Measurements from ENCODE around the gene MTOR. TPM values are rescaled to one million over a fixed set of nuclear protein-coding genes. Genes with fewer than 3 reads are reported as not detected.

The MTOR gene
- total and polyA plus RNA-seq, 2 donors (not counting 3 experiments of a cell fraction or from before 2014, with no cell fraction given) = 33.5 to 50.4 TPM

DNA sequence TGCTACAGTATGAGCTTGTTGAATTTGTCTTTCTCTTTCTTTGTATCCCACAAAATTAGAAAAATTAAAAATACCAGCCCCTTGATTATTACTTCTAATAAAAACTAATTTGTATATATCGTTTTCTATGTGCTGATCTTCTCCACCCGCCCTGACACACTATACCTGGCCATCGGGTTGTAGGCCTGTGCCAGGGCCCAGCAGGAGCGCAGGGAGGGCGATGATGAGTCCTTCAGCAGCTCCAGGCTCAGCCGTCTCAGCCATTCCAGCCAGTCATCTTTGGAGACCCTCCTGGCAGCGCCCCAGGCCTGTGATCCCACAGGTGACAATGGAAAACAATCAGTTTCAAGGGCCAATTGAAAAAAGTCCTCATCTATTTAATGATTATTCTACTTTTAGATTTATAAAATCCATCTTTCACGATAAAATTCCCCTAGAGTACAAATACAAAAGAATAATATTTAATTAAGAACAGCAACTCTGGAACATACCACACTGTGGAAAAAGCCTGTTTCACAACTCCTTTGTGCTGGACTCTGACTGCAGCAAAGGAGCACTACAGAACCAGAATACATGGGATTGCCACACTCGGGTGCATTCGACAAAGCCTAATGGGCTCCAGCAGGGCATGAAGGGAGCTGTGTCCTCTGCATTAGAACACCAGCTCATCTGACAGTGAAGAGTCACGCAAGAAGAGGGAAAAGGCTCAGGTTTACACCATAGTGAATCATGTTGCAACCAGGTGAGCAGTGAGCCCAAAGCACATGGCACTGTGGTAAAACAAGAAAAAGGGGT is 57.8 kb downstream of the MTOR start:
- no peaks in the 10 kb centered on the region for H3K9me1 ChIP-seq (replicated peaks; ENCODE audit: control insufficient read depth, extremely low read depth, insufficient read depth, low read length)
- H3K4me2 ChIP-seq (ENCODE audit: insufficient read depth, low read length) = no peak overlapping the region
- no peak for TF ChIP-seq GATA2 (IDR thresholded peaks at IDR 0.05; ENCODE audit: insufficient read depth, insufficient read length, low read depth, low read length)
- TF ChIP-seq POLR2A (IDR thresholded peaks at IDR 0.05; ENCODE audit: low read depth, low read length) = no peak
- TF ChIP-seq FOS (IDR thresholded peaks at IDR 0.05; ENCODE audit: borderline replicate concordance, insufficient read depth, low read length) = no peak
- no peak for TF ChIP-seq POLR2AphosphoS5 (IDR thresholded peaks at IDR 0.05; ENCODE audit: insufficient read depth, low read depth, low read length)
- TF ChIP-seq JUN (IDR thresholded peaks at IDR 0.05; ENCODE audit: borderline replicate concordance, insufficient read depth, insufficient read length, low read depth) = no peak
- TF ChIP-seq EZH2 (IDR thresholded peaks at IDR 0.05; ENCODE audit: borderline replicate concordance, low read depth, low read length, severe bottlenecking) = no peak
- TF ChIP-seq, protein P1, sequence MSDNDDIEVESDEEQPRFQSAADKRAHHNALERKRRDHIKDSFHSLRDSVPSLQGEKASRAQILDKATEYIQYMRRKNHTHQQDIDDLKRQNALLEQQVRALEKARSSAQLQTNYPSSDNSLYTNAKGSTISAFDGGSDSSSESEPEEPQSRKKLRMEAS (IDR thresholded peaks at IDR 0.05; ENCODE audit: insufficient read depth, insufficient read length) = no peak
- no peak for TF ChIP-seq CTCF (IDR thresholded peaks at IDR 0.05; ENCODE audit: extremely low read depth in 1 of 2, insufficient read depth in 1 of 2, low read depth in 1 of 2, low read length in 2 of 2)
- no peaks in the 10 kb centered on the region for H3K27me3 ChIP-seq (ENCODE audit: control insufficient read depth in 2 of 2, insufficient read depth in 2 of 2, low read length in 2 of 2)
- FAIRE-seq (no peak), DNase-seq (ENCODE audit: low read depth, low spot score) (no peak)
- H3K9me3 ChIP-seq (replicated peaks; ENCODE audit: control insufficient read depth, insufficient read depth, low read length) = no peaks in the 10 kb centered on the region
- BruUV-seq (replicated peaks) = no TSS peak
- H3K79me2 ChIP-seq (ENCODE audit: control insufficient read depth, insufficient read depth, low read length) = no peaks in the 10 kb centered on the region
- intact Hi-C loops (cut with micrococcal nuclease) (no loop called here), dilution Hi-C loops (cut with MboI; ENCODE audit: extremely low pct_ligation_motif_present, low sequenced_read_pairs) (no loop called here)
- POLR2A ChIA-PET = no interaction called here
- no peak overlapping the region for H3K4me3 ChIP-seq (replicated peaks in 1 of 3; ENCODE audit: insufficient read depth in 1 of 3, low read depth in 1 of 3, low read length in 3 of 3)
- no peak overlapping the region for H3K27ac ChIP-seq (ENCODE audit: insufficient read depth, low read depth, low read length)
- no peak overlapping the region for H2AFZ ChIP-seq (ENCODE audit: low read depth, low read length)
- H3K9ac ChIP-seq (replicated peaks; ENCODE audit: extremely low read depth, insufficient read depth, low read length) = no peak overlapping the region
- H3K4me1 ChIP-seq (ENCODE audit: control insufficient read depth, extremely low read depth, insufficient read depth, low read length) = no peaks in the 10 kb centered on the region
- no peaks in the 10 kb centered on the region for H4K20me1 ChIP-seq (replicated peaks; ENCODE audit: control insufficient read depth, extremely low read depth, insufficient read depth, low read length)
- CTCF ChIA-PET = interaction anchor here (2.5 kb wide), 1 partner anchor 167 kb away, joined by 12 read pairs; no protein-coding TSS in a partner anchor
- H3K36me3 ChIP-seq (ENCODE audit: control insufficient read depth in 2 of 2, extremely low read depth in 1 of 2, insufficient read depth in 2 of 2, low read length in 2 of 2) = peaks cover 15 to 19% of the 10 kb centered on the region in 2 experiments

Measured in endothelial cell of umbilical vein (primary cell).